Loucy (cell line): Measurements from ENCODE around the gene SOCS7.

Experiments
- H2AFZ ChIP-seq: fragments of 200-600 bp; sonication (generic); 2 replicates; pipeline ENCODE4 v1.6.0; 2016; ENCODE audit warnings: antibody characterized with exemption, mild to moderate bottlenecking, low read length, moderate library complexity
- H3F3A ChIP-seq: fragments of 200-600 bp; 2 replicates; pipeline ENCODE4 v1.6.0; 2016; ENCODE audit warnings: antibody characterized with exemption, low read depth, mild to moderate bottlenecking
- H3K27me3 ChIP-seq: fragments of 200-600 bp; sonication (generic); 2 replicates; pipeline ENCODE4 v1.6.1; 2014; ENCODE audit warnings: low read length, mild to moderate bottlenecking; ENCODE audit not compliant: insufficient read depth, poor library complexity, severe bottlenecking
- H3K36me3 ChIP-seq: fragments of 200-600 bp; sonication (generic); 2 replicates; pipeline ENCODE4 v1.6.1; 2016; ENCODE audit warnings: low read length; ENCODE audit not compliant: insufficient read depth
- H3K4me1 ChIP-seq: fragments of 200-600 bp; sonication (generic); 2 replicates; pipeline ENCODE4 v1.5.1; 2014; ENCODE audit warnings: low read length, mild to moderate bottlenecking; ENCODE audit not compliant: insufficient read depth, poor library complexity, severe bottlenecking
- H3K4me2 ChIP-seq: fragments of 200-600 bp; sonication (generic); 2 replicates; pipeline ENCODE4 v1.6.0; 2014; ENCODE audit warnings: antibody characterized with exemption, low read length, low read depth, mild to moderate bottlenecking; ENCODE audit not compliant: poor library complexity, severe bottlenecking
- H3K4me3 ChIP-seq: fragments of 200-600 bp; sonication (generic); 2 replicates; pipeline ENCODE4 v1.5.1; 2014; ENCODE audit warnings: low read length, mild to moderate bottlenecking, mixed read lengths; ENCODE audit not compliant: poor library complexity, severe bottlenecking
- H3K79me2 ChIP-seq: fragments of 200-600 bp; sonication (generic); 2 replicates; pipeline ENCODE4 v1.6.1; 2014; ENCODE audit warnings: low read length; ENCODE audit not compliant: insufficient read depth
- H3K9ac ChIP-seq: fragments of 200-600 bp; sonication (generic); 2 replicates; pipeline ENCODE4 v1.6.0; 2014; ENCODE audit warnings: mild to moderate bottlenecking, low read depth, low read length, moderate library complexity; ENCODE audit not compliant: poor library complexity, severe bottlenecking
- H3K9me2 ChIP-seq: fragments of 200-600 bp; sonication (generic); replicated peaks from 2 replicates; pipeline ENCODE4 v1.6.1; 2016; ENCODE audit warnings: low read depth, low read length, mixed read lengths
- H3K9me3 ChIP-seq: fragments of 200-600 bp; sonication (generic); 2 replicates; pipeline ENCODE4 v1.6.1; 2014; ENCODE audit warnings: mild to moderate bottlenecking, antibody characterized with exemption, low read length, low read depth; ENCODE audit not compliant: insufficient read depth
- H4K20me1 ChIP-seq: fragments of 200-600 bp; sonication (generic); 2 replicates; pipeline ENCODE4 v1.6.0; 2014; ENCODE audit warnings: antibody characterized with exemption, low read length, mild to moderate bottlenecking; ENCODE audit not compliant: insufficient read depth, poor library complexity, severe bottlenecking
- EZH2phosphoT487 ChIP-seq: fragments of 200-600 bp; IDR thresholded peaks from 2 replicates; pipeline ENCODE4 v1.6.1; 2018; ENCODE audit warnings: antibody characterized with exemption, mild to moderate bottlenecking, moderate library complexity, borderline replicate concordance
- TF ChIP-seq, protein P1 (sequence below): fragments of 200-600 bp; sonication (generic); conservative IDR thresholded peaks from 2 replicates; pipeline ENCODE4 v1.5.1; 2014; ENCODE audit warnings: mild to moderate bottlenecking, antibody characterized with exemption, low read length

Gene SOCS7

DNA sequence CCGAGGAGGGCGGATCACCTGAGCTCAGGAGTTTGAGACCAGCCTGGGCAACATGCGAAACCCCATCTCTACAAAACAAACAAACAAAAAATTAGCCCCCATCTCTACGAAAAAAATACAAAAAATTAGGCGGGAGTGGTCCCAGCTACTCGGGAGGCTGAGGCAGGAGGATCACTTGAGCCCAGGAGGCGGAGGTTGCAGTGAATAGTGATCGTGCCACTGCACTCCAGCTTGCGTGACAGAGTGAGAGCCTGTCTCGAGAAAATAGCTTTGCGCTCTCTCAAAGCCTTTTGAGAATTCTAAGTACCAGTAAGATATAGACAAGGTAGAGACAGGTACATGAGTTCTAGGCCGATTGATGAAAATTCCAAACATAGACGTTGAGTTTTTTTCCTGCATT is 2.0 kb downstream of the SOCS7 start:
- no peaks in the 10 kb centered on the region for H3K36me3 ChIP-seq
- H3K4me1 ChIP-seq: peaks cover 61% of the 10 kb centered on the region
- H3K79me2 ChIP-seq: peaks cover 65% of the 10 kb centered on the region
- H3K4me3 ChIP-seq: peak overlapping the region; percentile 81
- peaks cover 33% of the 10 kb centered on the region for H4K20me1 ChIP-seq
- H3K9me2 ChIP-seq: no peaks in the 10 kb centered on the region
- H3K9ac ChIP-seq: peak overlapping the region; percentile 81
- no peaks in the 10 kb centered on the region for H3F3A ChIP-seq
- peak overlapping the region; percentile 88 for H3K4me2 ChIP-seq
- no peaks in the 10 kb centered on the region for H3K27me3 ChIP-seq
- TF ChIP-seq EZH2phosphoT487: no peak
- TF ChIP-seq, protein P1, sequence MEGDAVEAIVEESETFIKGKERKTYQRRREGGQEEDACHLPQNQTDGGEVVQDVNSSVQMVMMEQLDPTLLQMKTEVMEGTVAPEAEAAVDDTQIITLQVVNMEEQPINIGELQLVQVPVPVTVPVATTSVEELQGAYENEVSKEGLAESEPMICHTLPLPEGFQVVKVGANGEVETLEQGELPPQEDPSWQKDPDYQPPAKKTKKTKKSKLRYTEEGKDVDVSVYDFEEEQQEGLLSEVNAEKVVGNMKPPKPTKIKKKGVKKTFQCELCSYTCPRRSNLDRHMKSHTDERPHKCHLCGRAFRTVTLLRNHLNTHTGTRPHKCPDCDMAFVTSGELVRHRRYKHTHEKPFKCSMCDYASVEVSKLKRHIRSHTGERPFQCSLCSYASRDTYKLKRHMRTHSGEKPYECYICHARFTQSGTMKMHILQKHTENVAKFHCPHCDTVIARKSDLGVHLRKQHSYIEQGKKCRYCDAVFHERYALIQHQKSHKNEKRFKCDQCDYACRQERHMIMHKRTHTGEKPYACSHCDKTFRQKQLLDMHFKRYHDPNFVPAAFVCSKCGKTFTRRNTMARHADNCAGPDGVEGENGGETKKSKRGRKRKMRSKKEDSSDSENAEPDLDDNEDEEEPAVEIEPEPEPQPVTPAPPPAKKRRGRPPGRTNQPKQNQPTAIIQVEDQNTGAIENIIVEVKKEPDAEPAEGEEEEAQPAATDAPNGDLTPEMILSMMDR: no peak
- H3K9me3 ChIP-seq: no peaks in the 10 kb centered on the region
- no peak overlapping the region for H2AFZ ChIP-seq

DNA sequence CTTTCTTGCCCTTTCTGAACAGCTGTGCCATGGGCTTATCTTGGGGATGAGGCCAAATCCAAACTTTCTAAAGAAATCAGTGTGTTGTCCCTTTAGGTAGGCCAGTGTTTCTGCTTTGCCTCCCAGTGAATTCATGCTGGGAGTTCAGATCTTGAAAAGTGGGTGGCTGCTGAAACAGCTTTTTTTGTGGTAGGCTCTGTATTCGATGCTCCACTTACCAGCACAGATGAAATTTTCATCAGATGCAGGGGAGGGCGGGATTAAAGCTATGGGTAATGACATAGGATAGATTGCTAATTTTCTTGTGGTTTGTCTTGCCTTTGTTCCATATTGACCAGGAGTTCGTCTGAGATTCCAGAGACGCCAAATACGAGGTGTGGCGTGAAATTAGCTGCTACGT is 2.8 kb downstream of the SOCS7 start:
- Histone ChIP-seq H3K79me2 (peaks cover 72% of the 10 kb centered on the region), H3K4me2 (peak overlapping the region; percentile 88), H3K9me2 (no peaks in the 10 kb centered on the region), H3F3A (no peaks in the 10 kb centered on the region), H3K4me1 (peaks cover 65% of the 10 kb centered on the region), H3K4me3 (peak overlapping the region; percentile 81), H2AFZ (no peak overlapping the region), H3K9ac (peak overlapping the region; percentile 81), H3K9me3 (no peaks in the 10 kb centered on the region), H4K20me1 (peaks cover 33% of the 10 kb centered on the region), H3K36me3 (no peaks in the 10 kb centered on the region), H3K27me3 (no peaks in the 10 kb centered on the region)
- TF ChIP-seq EZH2phosphoT487: no peak
- TF ChIP-seq, protein P1: no peak

DNA sequence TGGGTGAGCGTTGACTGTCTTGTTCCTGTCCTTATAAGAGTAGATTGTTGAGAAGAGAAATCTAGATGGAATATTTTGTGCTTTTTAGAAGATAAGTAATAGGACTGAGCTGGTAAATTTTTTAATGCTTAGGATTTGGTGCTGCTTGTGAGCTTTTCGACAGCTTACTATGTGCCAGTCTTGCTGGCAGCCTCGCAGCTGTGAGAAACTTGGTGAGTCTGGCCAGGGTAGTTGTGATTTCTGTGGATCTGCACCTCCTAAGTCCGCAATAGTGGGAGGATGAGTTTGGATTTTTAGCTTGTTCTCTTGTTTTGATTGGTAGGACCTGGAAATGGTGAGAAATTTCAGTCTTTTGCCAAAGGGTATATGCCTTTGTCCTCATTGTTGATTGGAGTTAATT is 3.6 kb downstream of the SOCS7 start:
- peaks cover 65% of the 10 kb centered on the region for H3K4me1 ChIP-seq
- H3K4me2 ChIP-seq: peak overlapping the region; percentile 88
- H3K27me3 ChIP-seq: no peaks in the 10 kb centered on the region
- H3K9me3 ChIP-seq: no peaks in the 10 kb centered on the region
- H3K9me2 ChIP-seq: no peaks in the 10 kb centered on the region
- peak overlapping the region; percentile 81 for H3K9ac ChIP-seq
- peaks cover 72% of the 10 kb centered on the region for H3K79me2 ChIP-seq
- no peaks in the 10 kb centered on the region for H3K36me3 ChIP-seq
- peak overlapping the region; percentile 81 for H3K4me3 ChIP-seq
- no peak overlapping the region for H2AFZ ChIP-seq
- no peaks in the 10 kb centered on the region for H3F3A ChIP-seq
- no peak for TF ChIP-seq EZH2phosphoT487
- TF ChIP-seq, protein P1: no peak
- H4K20me1 ChIP-seq: peaks cover 33% of the 10 kb centered on the region
